ENCODE results near the gene AZIN2.

DNA sequence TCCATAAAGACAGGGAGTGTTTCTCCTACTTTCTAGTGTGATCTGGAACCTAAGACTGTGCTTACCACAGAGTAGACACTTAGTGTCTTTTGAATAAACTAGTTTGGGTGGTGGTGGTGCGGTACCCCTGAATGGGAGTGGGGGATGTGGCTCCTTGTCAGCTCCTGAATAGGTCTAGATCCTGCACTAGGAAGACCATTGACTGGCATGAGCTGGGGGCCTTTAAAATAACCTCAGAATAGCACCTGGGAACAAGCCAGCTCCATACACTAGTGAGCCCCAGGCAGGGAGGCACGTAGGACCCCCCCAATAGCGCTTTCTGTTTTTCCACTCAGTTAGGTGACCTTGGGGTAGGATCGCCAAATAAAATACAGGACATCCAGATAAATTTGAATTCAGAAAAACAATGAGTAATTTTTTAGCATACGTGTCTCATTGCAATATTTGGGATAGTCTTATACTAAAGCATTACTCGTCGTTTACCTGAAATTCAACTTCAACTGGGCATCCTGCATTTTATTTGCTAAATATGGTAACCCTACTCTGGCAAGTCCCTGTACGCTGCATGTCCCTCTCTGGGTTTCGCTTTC is 45.6 kb downstream of the AZIN2 start:
- TF ChIP-seq, protein P1, sequence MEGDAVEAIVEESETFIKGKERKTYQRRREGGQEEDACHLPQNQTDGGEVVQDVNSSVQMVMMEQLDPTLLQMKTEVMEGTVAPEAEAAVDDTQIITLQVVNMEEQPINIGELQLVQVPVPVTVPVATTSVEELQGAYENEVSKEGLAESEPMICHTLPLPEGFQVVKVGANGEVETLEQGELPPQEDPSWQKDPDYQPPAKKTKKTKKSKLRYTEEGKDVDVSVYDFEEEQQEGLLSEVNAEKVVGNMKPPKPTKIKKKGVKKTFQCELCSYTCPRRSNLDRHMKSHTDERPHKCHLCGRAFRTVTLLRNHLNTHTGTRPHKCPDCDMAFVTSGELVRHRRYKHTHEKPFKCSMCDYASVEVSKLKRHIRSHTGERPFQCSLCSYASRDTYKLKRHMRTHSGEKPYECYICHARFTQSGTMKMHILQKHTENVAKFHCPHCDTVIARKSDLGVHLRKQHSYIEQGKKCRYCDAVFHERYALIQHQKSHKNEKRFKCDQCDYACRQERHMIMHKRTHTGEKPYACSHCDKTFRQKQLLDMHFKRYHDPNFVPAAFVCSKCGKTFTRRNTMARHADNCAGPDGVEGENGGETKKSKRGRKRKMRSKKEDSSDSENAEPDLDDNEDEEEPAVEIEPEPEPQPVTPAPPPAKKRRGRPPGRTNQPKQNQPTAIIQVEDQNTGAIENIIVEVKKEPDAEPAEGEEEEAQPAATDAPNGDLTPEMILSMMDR (IDR thresholded peaks at IDR 0.05), result no peak
- TF ChIP-seq POLR2A (IDR thresholded peaks at IDR 0.05) (no peak), EP300 (IDR thresholded peaks at IDR 0.05) (no peak)

Measured in ovary (tissue), 3 donors.